Measurements from ENCODE around the gene TECPR1.

The TECPR1 gene

DNA sequence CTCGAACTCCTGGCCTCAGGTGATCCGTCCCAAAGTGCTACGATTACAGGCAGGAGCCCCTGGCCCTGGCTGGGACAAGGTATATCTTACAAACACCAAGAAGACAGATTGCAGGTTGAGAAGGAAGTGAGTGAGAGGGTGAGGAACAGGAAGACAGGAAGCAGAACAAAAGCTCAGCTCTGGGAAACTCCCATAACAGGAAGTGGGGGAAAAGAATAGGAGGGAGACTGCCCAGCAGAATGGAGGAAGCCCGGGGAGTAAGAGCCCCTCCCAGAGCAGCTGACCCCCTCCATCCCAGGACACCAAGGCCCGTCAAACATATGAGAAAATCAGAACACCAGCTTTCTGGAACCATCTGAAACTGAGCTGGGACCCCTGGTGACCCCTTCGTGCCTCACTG, 2.9 kb downstream of the TECPR1 start:
- no peak for DNase-seq (ENCODE audit: low read depth in 2 of 2)

DNA sequence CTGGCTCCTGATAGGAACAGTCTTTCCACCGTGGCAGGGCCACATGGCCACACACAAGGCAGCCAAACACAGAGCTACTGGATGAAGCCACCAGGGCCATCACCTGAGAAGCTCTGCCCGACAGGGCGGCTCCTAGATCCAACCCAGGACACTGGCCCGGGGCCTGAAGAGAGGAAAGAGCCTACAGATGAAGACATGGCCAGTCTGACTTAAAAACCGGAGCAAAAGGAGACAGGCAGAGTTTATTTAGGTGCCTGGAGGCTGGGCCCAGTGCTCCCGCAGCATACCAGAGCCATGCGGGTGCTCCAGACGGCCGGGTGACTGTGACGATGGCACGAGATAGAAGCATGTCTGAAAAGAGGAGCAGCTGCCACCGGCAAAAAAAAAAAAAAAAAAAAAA, 3.9 kb downstream of the TECPR1 start:
- DNase-seq (ENCODE audit: low read depth in 2 of 2): no peak

GRCh38 chr7:98244871-98245270, 7.2 kb downstream of the TECPR1 start:
- DNase-seq (ENCODE audit: low read depth in 2 of 2): no peak

DNA sequence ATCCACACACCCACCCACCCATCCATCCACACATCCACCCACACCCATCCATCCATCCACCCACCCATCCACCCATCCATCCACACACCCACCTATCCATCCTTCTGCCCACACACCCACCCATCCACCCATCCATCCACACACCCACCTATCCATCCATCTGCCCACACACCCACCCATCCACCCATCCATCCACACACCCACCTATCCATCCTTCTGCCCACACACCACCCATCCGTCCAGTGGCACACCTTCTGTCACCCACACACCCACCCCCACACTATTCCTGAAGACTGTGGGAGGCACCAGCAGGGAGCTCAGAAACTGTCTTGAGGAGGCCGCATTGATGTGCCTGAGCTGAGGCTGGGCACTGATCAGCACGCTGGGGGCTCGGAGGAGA, 9.1 kb downstream of the TECPR1 start:
- no peak for DNase-seq (ENCODE audit: low read depth in 2 of 2)

DNA sequence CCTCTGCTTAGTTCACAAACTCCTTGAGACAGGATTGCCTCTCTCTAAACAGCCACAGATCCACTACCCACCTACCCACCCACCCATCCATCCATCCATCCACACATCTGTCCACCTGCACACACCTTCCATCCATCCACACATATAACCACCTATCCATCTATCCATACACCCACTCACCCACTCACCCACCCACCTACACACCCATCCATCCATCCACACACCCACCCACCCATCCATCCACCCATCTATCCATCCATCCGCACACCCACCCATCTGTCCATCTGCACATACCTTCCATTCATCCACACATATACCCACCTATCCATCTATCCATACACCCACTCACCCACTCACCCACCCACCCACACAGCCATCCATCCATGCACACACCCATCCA, 9.7 kb downstream of the TECPR1 start:
- no peak for DNase-seq (ENCODE audit: low read depth in 2 of 2)

DNA sequence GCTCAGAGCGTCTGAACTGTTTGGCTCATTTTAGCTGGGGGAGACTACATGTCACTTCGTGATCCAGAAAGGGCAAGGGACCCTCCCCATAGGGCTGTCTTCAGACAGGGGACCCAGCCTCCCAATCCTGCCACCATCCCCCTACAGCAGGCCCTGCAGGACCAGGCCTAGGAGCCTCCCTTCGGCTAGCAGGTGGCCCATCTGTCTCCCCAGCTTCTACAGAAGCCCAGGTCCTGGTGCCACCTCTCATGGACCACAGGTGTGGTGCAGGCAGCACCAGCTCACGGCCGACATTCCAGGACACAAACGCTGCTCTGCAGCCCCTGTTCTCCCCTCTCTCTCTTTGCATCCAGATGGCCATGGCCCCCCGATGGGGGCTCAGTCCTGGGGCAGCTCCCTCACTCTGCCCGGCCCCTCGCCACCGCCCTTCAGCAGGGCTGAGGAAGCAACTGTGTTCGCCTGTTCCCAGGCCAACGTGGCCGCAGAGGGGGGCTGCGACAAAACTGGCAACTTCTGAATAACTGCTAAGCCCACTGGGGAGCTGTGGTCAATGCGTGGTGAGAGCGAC, 10.3 kb downstream of the TECPR1 start:
- no peak for DNase-seq (ENCODE audit: low read depth in 2 of 2)

DNA sequence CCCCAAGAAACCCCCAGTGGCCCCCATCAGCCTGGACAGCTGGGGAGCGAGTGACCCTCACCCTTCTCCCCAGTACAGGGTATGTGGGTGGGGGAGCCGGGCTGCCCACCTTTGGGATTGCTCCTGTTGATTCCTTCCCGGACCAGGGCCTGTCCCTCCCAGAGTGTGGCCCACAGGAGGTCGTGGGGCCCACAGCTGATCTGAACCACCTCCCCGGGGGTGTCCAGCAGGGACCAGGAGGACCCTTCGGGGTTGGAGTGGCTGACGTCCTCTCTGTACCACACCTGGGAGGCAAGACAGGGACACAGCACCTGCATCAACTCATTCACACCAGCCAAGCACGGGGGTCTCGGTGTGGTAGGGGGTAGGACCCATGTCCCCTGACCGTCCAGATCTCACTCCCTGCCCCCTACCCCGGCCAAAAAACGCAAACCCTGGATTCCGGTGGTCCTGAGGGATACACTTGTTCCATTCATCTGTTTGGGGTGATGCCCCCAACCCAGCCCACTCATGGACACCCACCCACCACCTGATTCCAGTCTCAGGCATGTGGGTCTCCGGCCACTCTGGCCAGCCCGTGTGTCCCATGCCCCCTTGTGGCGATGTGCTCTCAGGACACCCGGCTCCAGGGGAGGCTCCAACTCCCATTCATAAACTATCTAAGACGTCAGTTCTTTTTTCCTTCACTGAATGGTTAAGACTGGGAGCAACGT, 10.9 kb downstream of the TECPR1 start:
- no peak for DNase-seq (ENCODE audit: low read depth in 2 of 2)

- DNase-seq (ENCODE audit: low read depth in 2 of 2): no peak
Observed at GRCh38 chr7:98238976-98239375, 13.1 kb downstream of the TECPR1 start.

DNA sequence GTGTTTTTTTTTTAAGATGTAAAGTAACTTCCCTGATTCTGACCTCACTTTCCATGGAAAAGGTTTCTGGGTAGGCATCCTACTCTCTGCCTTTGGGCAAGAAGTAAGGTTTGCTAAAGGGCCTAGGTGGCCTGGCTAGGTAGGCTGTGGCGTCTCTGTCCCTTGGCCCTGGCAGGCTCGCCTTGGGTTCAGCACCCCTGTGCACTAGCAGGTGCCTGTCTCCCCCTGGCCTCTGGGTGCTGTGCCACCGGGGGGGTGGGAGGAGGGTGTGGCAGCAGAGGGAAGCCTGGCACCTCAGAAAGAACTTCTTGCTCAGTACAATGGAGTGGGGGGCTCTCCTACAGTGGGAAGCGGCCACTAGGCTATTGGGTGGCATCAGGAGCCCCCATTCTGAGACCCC, 14.0 kb downstream of the TECPR1 start:
- no peak for DNase-seq (ENCODE audit: low read depth in 2 of 2)

GRCh38 chr7:98236355-98237185, 15.5 kb downstream of the TECPR1 start:
- no peak for DNase-seq (ENCODE audit: low read depth in 2 of 2)

DNA sequence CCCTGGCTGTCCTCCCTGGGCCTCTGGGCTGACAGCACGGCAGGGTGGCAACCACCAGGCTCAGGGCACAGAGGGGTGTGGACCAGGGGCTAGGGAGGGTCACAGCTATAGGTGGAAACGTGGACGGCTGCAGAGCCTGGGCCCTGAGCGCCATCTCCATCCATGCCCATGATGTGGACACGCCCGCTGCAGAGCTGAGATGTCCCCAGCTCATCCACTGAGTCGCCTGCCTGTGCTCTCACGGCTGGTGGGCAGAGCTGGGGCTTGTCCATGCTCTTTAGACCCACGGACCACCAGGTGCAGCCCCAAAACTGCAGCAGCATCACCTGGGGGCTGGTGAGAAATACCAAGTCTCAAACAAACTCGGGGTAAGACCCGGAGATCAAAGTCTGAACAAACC, 16.1 kb downstream of the TECPR1 start:
- no peak for DNase-seq (ENCODE audit: low read depth in 2 of 2)

- no peak for DNase-seq (ENCODE audit: low read depth in 2 of 2)
Observed at GRCh38 chr7:98234429-98235147, 17.4 kb downstream of the TECPR1 start.

- no peak for DNase-seq (ENCODE audit: low read depth in 2 of 2)
Observed at GRCh38 chr7:98233219-98234070, 18.6 kb downstream of the TECPR1 start.

DNA sequence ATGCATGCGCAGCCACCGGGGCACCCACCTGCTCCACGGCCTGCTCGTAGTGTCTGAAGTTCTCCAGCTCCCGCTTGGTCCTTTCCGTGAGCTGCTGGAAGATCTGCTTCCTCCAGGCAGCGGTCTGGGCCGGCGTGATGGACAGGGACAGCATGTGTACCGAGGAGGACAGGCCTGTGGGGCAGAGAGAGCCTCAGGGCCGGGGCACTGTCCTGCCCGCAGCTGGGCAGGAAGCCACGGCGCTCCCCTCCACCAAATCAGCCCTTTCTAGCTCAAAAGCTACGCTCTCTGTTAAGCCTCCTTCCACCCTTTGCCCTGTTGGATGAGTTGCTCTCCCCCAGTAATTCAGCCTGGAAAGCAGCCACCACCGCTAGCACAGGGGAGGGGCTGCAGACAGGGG, 19.2 kb downstream of the TECPR1 start:
- DNase-seq (ENCODE audit: low read depth in 2 of 2): no peak

GRCh38 chr7:98232263-98232585, 19.8 kb downstream of the TECPR1 start:
- DNase-seq (ENCODE audit: low read depth in 2 of 2): no peak

- DNase-seq (ENCODE audit: low read depth in 2 of 2): no peak
Observed at GRCh38 chr7:98231493-98232262, 20.4 kb downstream of the TECPR1 start.

- DNase-seq (ENCODE audit: low read depth in 2 of 2): no peak
Observed at GRCh38 chr7:98230746-98231471, 21.1 kb downstream of the TECPR1 start.

DNA sequence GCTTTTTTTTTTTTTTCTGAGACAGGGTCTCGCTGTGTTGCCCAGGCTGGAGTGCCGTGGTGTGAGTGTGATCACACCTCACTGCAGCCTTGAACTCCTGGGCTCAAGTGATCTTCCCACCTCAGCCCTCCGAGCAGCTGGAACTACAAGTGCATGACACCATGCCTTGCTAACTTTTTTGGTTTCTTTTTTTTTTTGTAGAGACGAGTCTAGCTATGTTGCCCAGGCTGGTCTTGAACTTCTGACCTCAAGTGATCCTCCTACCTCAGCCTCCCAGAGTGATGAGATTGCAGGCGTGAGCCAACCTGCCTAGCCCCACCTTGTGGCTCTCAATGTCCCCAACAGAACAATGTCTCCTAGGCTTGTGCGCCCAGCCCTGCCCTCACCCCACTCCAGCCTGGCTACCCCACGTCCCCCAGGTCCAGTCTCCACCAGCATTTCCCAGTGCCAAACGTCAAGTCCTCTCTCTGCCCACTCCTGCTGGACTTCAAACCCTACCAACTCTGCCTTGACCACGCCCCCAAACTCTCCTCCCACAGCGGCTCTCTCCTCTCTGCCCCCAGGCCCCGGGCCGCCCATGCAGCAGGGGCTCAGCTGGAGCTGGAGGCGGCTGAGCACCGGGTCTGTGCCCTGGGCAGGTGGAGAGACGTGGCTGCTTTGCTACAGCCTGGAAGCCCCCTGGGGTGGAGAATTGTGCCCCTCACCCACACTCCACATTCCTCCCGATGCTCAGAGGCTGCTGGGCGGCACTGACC, 21.9 kb downstream of the TECPR1 start:
- DNase-seq (ENCODE audit: low read depth in 2 of 2): no peak

GRCh38 chr7:98229441-98229840, 22.6 kb downstream of the TECPR1 start:
- DNase-seq (ENCODE audit: low read depth in 2 of 2): no peak
